K562 (cell line): ENCODE measurements around the gene DTYMK. TPM values are rescaled to one million over a fixed set of nuclear protein-coding genes. Genes with fewer than 3 reads are reported as not detected.

Experiments
- ATAC-seq: fragments of 200-7000 bp; cut with Tn5 transposase; 3 replicates; pipeline ENCODE4 v1.9.1; 2020; ENCODE audit warnings: moderate library complexity
- BruUV-seq: library from RNA; stranded (reverse); fragments of 400-500 nt; replicated peaks from 2 replicates; lab custom pipeline; 2021; lab: Mats Ljungman, UMichigan
- CTCF ChIA-PET: fragments of 300-600 bp; formaldehyde crosslinking; extraction: SDS; loops from one replicate; lab custom pipeline; 2021; ENCODE audit warnings: low intra/inter-chr PET ratio; lab: Yijun Ruan, JAX
- POLR2A ChIA-PET: fragments of 300-600, 350-650 bp; sonication (Branson Sonifier 250); formaldehyde crosslinking; extraction: SDS; loops from one replicate; lab custom pipeline; 2021; ENCODE audit warnings: antibody characterized with exemption, inconsistent platforms; lab: Yijun Ruan, JAX
- DNase-seq, 4 experiments: peaks; one replicate each; pipeline versions ENCODE4 v3.0.0 to v3.0.0-alpha.2; 2011 to 2018; ENCODE audit warnings: low spot score in 3 of 4, mixed read lengths in 3 of 4; ENCODE audit errors: extremely low read depth in 1 of 4
- FAIRE-seq: peaks from 2 replicates; lab custom pipeline; 2011; peaks lifted over from hg19 to GRCh38; lab: Jason Lieb, UNC
- H2AFZ ChIP-seq: 2 replicates; pipeline ENCODE4 v1.6.0; 2011; ENCODE audit warnings: low read depth, low read length, control low read depth, inconsistent platforms
- H3K27ac ChIP-seq: fragments of 200-600 bp; 3 replicates; pipeline ENCODE4 v1.8.0; 2011; ENCODE audit warnings: low read depth, mild to moderate bottlenecking, control low read depth, inconsistent platforms, low read length, moderate library complexity, mixed read lengths; ENCODE audit errors: extremely low read depth
- H3K27me3 ChIP-seq, 2 experiments: fragments of 300-600 bp in 1 of 2; 2 replicates in 1 of 2; 3 replicates in 1 of 2; pipeline versions ENCODE4 v1.6.0 to v1.8.0; 2011; ENCODE audit warnings: inconsistent platforms in 2 of 2, low read length in 2 of 2, mild to moderate bottlenecking in 1 of 2, mixed read lengths in 1 of 2, moderate library complexity in 1 of 2; ENCODE audit not compliant: control insufficient read depth in 2 of 2, insufficient read depth in 2 of 2
- H3K36me3 ChIP-seq: fragments of 300-600 bp; 3 replicates; pipeline ENCODE4 v1.8.0; 2011; ENCODE audit warnings: mild to moderate bottlenecking, low read length, inconsistent platforms; ENCODE audit not compliant: control insufficient read depth, insufficient read depth
- H3K4me1 ChIP-seq, 2 experiments: fragments of 200-600 bp in 1 of 2; replicated peaks in 1 of 2; 2 replicates in 1 of 2; 3 replicates in 1 of 2; pipeline versions ENCODE4 v1.5.1 to v1.8.0; 2011; ENCODE audit warnings: inconsistent platforms in 2 of 2, low read length in 2 of 2, mild to moderate bottlenecking in 1 of 2, mixed read lengths in 1 of 2, moderate library complexity in 1 of 2; ENCODE audit not compliant: control insufficient read depth in 2 of 2, insufficient read depth in 2 of 2
- H3K4me2 ChIP-seq: 2 replicates; pipeline ENCODE4 v1.6.1; 2011; ENCODE audit warnings: low read length, control low read depth, inconsistent platforms, mixed read lengths; ENCODE audit not compliant: insufficient read depth
- H3K4me3 ChIP-seq: fragments of 200-600 bp; sonication (generic), shearing (Covaris generic); 2 replicates; pipeline ENCODE4 v1.5.1; 2016; ENCODE audit warnings: control low read depth, inconsistent platforms
- H3K79me2 ChIP-seq: fragments of 200-600 bp; 3 replicates; pipeline ENCODE4 v1.8.0; 2011; ENCODE audit warnings: low read length, inconsistent platforms; ENCODE audit not compliant: control insufficient read depth, insufficient read depth
- H3K9ac ChIP-seq, 2 experiments: 2 replicates each; pipeline versions ENCODE4 v1.6.0 to v1.6.1; 2011; ENCODE audit warnings: low read depth in 2 of 2, low read length in 2 of 2, control low read depth in 1 of 2, inconsistent platforms in 1 of 2, mild to moderate bottlenecking in 1 of 2, mixed read lengths in 1 of 2; ENCODE audit not compliant: insufficient read depth in 1 of 2
- H3K9me1 ChIP-seq: one replicate; pipeline ENCODE4 v1.6.0; 2011; ENCODE audit warnings: inconsistent platforms, mild to moderate bottlenecking, low read length, moderate library complexity; ENCODE audit not compliant: control insufficient read depth, insufficient read depth
- H3K9me3 ChIP-seq: replicated peaks from 2 replicates; pipeline ENCODE4 v1.5.1; 2011; ENCODE audit warnings: low read depth, low read length, inconsistent platforms; ENCODE audit not compliant: control insufficient read depth, insufficient read depth
- H4K20me1 ChIP-seq: replicated peaks from 2 replicates; pipeline ENCODE4 v1.6.1; 2011; ENCODE audit warnings: low read length, inconsistent platforms, mixed read lengths; ENCODE audit not compliant: control insufficient read depth, insufficient read depth
- GTF2F1 ChIP-seq: IDR thresholded peaks from 2 replicates; pipeline ENCODE4 v1.6.1; 2011; ENCODE audit warnings: low read depth, low read length, improper control_type of control experiment
- MYBL2 ChIP-seq, 2 experiments: fragments of 450-650 bp in 1 of 2; sonication (generic) in 1 of 2; formaldehyde crosslinking in 1 of 2; IDR thresholded peaks; 2 replicates each; pipeline versions ENCODE4 v1.6.1 to v1.8.1; 2017 to 2022; ENCODE audit warnings: borderline replicate concordance in 1 of 2, inconsistent platforms in 1 of 2, low read depth in 1 of 2, mild to moderate bottlenecking in 1 of 2, missing genetic modification reagents in 1 of 2, moderate library complexity in 1 of 2
- NR0B1 ChIP-seq: fragments of 450-650 bp; IDR thresholded peaks from one replicate; pipeline ENCODE4 v1.6.1; 2018; ENCODE audit warnings: mild to moderate bottlenecking, moderate library complexity; ENCODE audit not compliant: partially characterized antibody
- SMARCA4 ChIP-seq: fragments of 450-650 bp; IDR thresholded peaks from 2 replicates; pipeline ENCODE4 v1.6.1; 2016
- THRA ChIP-seq: fragments of 450-650 bp; IDR thresholded peaks from 2 replicates; pipeline ENCODE4 v1.6.1; 2017; ENCODE audit warnings: mild to moderate bottlenecking, moderate library complexity
- ZNF239 ChIP-seq: fragments of 250-450 bp; sonication (Bioruptor Pico); IDR thresholded peaks from 2 replicates; pipeline ENCODE4 v1.4.0; 2020; ENCODE audit warnings: mild to moderate bottlenecking
- WGBS: fragments of 100-300 bp; shearing (Covaris generic); methylation state at CpG from one replicate; pipeline ENCODE4 v1.1.6; 2016; ENCODE audit warnings: low coverage, mixed read lengths; ENCODE audit not compliant: insufficient coverage; ENCODE audit errors: missing lambda C conversion rate; 5-methylcytosine and 5-hydroxymethylcytosine counted together
- in situ Hi-C: fragments of 300-500 bp; cut with MboI; formaldehyde crosslinking; loops from 4 replicates; pipeline ENCODE4 v1.15.0; 2018; ENCODE audit warnings: inconsistent platforms, mixed read lengths
- intact Hi-C: fragments of 100-400 bp; cut with micrococcal nuclease; formaldehyde crosslinking; loops from 2 replicates; pipeline ENCODE4 v1.14.2; 2022
- polyA plus RNA-seq, 8 experiments: library from polyadenylated mRNA; depleted of rRNA in 4 of 8; stranded (reverse) in 5 of 8; unstranded in 3 of 8; fragments of >200 nt; fragmentation: Nextera tagmentation in 2 of 8; fragmentation: Illumina TruSeq in 1 of 8; extraction: Ambion mirVana in 2 of 8; extraction: Trizol in 1 of 8; gene quantifications; 2 replicates each; pipeline versions ENCODE4 v1.2.1 to v1.2.3, GENCODE V29; 2011 to 2014; ENCODE audit warnings: inconsistent platforms in 1 of 8, missing spikeins in 1 of 8
- total RNA-seq, 7 experiments: library from RNA; depleted of rRNA in 6 of 7; stranded (reverse); fragments of >200 nt in 6 of 7; fragmentation: Illumina TruSeq in 2 of 7; extraction: Trizol in 2 of 7; gene quantifications; 2 replicates each; pipeline versions ENCODE4 v1.2.1 to v1.2.3, GENCODE V29; 2011 to 2021; ENCODE audit warnings: low replicate concordance in 1 of 7

Gene DTYMK
- total and polyA plus RNA-seq, 9 of the 15 experiments (the other 6 are each of a cell fraction or from before 2014, with no cell fraction given): 8.2 to 85.0 (median 47.9) TPM

GRCh38 chr2:241670333-241671110 lies 16.1 kb downstream of the DTYMK start:
- no peak for ATAC-seq
- Histone ChIP-seq H3K79me2 (no peaks in the 10 kb centered on the region), H3K4me3 (no peak overlapping the region), H4K20me1 (no peaks in the 10 kb centered on the region; the same call in 1 of the 2 replicates), H3K4me2 (no peak overlapping the region), H2AFZ (no peak overlapping the region), H3K9me1 (no peaks in the 10 kb centered on the region), H3K27me3 (no peaks in the 10 kb centered on the region), H3K36me3 (peaks cover 32% of the 10 kb centered on the region; the same call in 2 of the 3 replicates), H3K9ac (no peak overlapping the region; a peak in 1 of 4 replicates), H3K4me1 (peaks cover 0 to 5% of the 10 kb centered on the region in 2 experiments; a peak in 2 of 5 replicates), H3K27ac (no peak overlapping the region), H3K9me3 (no peaks in the 10 kb centered on the region)
- TF ChIP-seq MYBL2 (IDR thresholded peaks at IDR 0.05; ENCODE audit: low read depth) (no peak), MYBL2 (CRISPR knock-in tag; IDR thresholded peaks at IDR 0.05; ENCODE audit: borderline replicate concordance) (no peak), NR0B1 (no peak), THRA (no peak), SMARCA4 (no peak), ZNF239 (CRISPR knock-in tag) (no peak), GTF2F1 (no peak)
- no peak for DNase-seq
- intact Hi-C loops (no loop called here), in situ Hi-C loops (no loop called here)
- ChIA-PET POLR2A (interaction anchor here (1.3 to 1.4 kb wide), 2 partner anchors 8 to 16 kb away, joined by 5 read pairs; partner anchors contain the start of gene DTYMK), CTCF (no interaction called here)
- FAIRE-seq: no peak
- 90% methylated on average over 23 of the region's 31 CpGs for WGBS
- BruUV-seq: no TSS peak
